Psoas muscle (tissue), 8 donors: ENCODE measurements around the gene IGFLR1. TPM values are rescaled to one million over a fixed set of nuclear protein-coding genes. Genes with fewer than 3 reads are reported as not detected.

ENCODE experiments used
- ATAC-seq, 4 donors: fragments of 200-7000 bp; cut with Tn5 transposase; one replicate each; pipeline ENCODE4 v1.9.1; 2020; ENCODE audit warnings: moderate library complexity in 3 of 4, mild to moderate bottlenecking in 2 of 4
- DNase-seq, 2 donors: peaks; one replicate each; pipeline ENCODE4 v3.0.0-alpha.2; 2020
- H3K27ac ChIP-seq: fragments of 200-600 bp; one replicate; pipeline ENCODE4 v1.8.0; 2022
- H3K27me3 ChIP-seq, 3 donors: fragments of 200-600 bp in 1 of 3; one replicate each; pipeline versions ENCODE4 v1.6.1 to v1.8.0; 2013 to 2022; ENCODE audit warnings: low read length in 2 of 3, mild to moderate bottlenecking in 2 of 3, moderate library complexity in 1 of 3; ENCODE audit not compliant: insufficient read depth in 3 of 3
- H3K36me3 ChIP-seq, 2 donors: fragments of 200-600 bp in 1 of 2; one replicate each; pipeline versions ENCODE4 v1.6.1 to v1.8.0; 2013 to 2022; ENCODE audit warnings: low read depth in 1 of 2, mild to moderate bottlenecking in 1 of 2, moderate library complexity in 1 of 2; ENCODE audit not compliant: insufficient read depth in 1 of 2
- H3K4me1 ChIP-seq: fragments of 200-600 bp; one replicate; pipeline ENCODE4 v1.8.0; 2022
- H3K4me3 ChIP-seq: fragments of 200-600 bp; one replicate; pipeline ENCODE4 v1.8.0; 2022; ENCODE audit warnings: mild to moderate bottlenecking
- H3K9me3 ChIP-seq: fragments of 200-600 bp; one replicate; pipeline ENCODE4 v1.8.0; 2022
- CTCF ChIP-seq: fragments of 200-600 bp; IDR thresholded peaks from one replicate; pipeline ENCODE4 v1.8.0; 2022; ENCODE audit warnings: antibody characterized with exemption
- WGBS, 3 donors: extraction: QIAGEN DNeasy Blood & Tissue Kit; methylation state at CpG; one replicate each; pipeline versions ENCODE4 v1.1.6 to v1.1.7; 2013; 5-methylcytosine and 5-hydroxymethylcytosine counted together
- intact Hi-C, 2 donors: fragments of 100-400 bp; cut with DNase I; formaldehyde crosslinking; loops; one replicate each; pipeline versions ENCODE4 v1.11.0 to v1.14.2; 2022
- polyA plus RNA-seq, 3 donors: library from polyadenylated mRNA; stranded (reverse); fragments of 200-250 nt; gene quantifications; one replicate each; pipeline ENCODE4 v1.2.3, GENCODE V29; 2013
- total RNA-seq, 4 donors: library from RNA; stranded (reverse); fragmentation: NEBNext Ultra II Directional in 2 of 4; extraction: Animal tissue kit (Norgen Biotek cat#: 25700) in 2 of 4; gene quantifications; one replicate each; pipeline versions ENCODE4 v1.2.1 to v1.2.4, GENCODE V29; 2021 to 2023
- donor health status: healthy with polysubstance abuse.
- donor health status: DM: no; HTN: no; CAD: no; lungs with moderate emphysema.
- donor health status: Bipolar disorder and iron deficiency.
- donor health status: healthy.
- donor health status: DM: yes; HTN: yes; CAD: no.
- donor health status: DM: no; HTN: no; CAD: no.
- donor health status: DM: no; HTN: no; CAD: no.
- donor health status: DM: yes; HTN: yes; CAD: no.

Gene IGFLR1
- total and polyA plus RNA-seq, 7 donors: 2.0 to 12.4 (median 5.8) TPM

- DNase-seq (no peak), ATAC-seq (no peak)
- WGBS, 3 donors: 70 to 84% (median 73%) methylated on average over 5 of the region's 5 CpGs
- TF ChIP-seq CTCF: no peak
- Histone ChIP-seq H3K4me1 (peaks cover 4% of the 10 kb centered on the region), H3K27me3 (no peaks in the 10 kb centered on the region), H3K27ac (no peak overlapping the region), H3K9me3 (no peaks in the 10 kb centered on the region), H3K4me3 (no peak overlapping the region), H3K36me3 (peaks cover 0 to 93% of the 10 kb centered on the region in 2 donors)
- intact Hi-C loops: no loop called here
These were observed 7.4 kb downstream of the IGFLR1 start for GRCh38 chr19:35734889-35735288.

- no peaks in the 10 kb centered on the region for H3K9me3 ChIP-seq
- H3K36me3 ChIP-seq: peaks cover 3 to 99% of the 10 kb centered on the region in 2 donors
- H3K27me3 ChIP-seq: no peaks in the 10 kb centered on the region
- no peak overlapping the region for H3K4me3 ChIP-seq
- intact Hi-C loops: no loop called here
- H3K4me1 ChIP-seq: no peaks in the 10 kb centered on the region
- TF ChIP-seq CTCF: no peak
- WGBS, 3 donors: 84 to 90% (median 88%) methylated on average over 8 of the region's 8 CpGs
- no peak overlapping the region for H3K27ac ChIP-seq
- DNase-seq: no peak
- no peak for ATAC-seq
These were observed 8.0 kb downstream of the IGFLR1 start for GRCh38 chr19:35734273-35734672.

- intact Hi-C loops: no loop called here
- 88 to 91% (median 90%) methylated on average over 24 to 35 of the region's 35 CpGs for WGBS, 3 donors
- peak in 2 of 4 donors; percentile 24 to 30 for ATAC-seq
- Histone ChIP-seq H3K27ac (no peak overlapping the region), H3K36me3 (peaks cover 5 to 99% of the 10 kb centered on the region in 2 donors), H3K9me3 (no peaks in the 10 kb centered on the region), H3K4me3 (no peak overlapping the region), H3K27me3 (no peaks in the 10 kb centered on the region), H3K4me1 (no peaks in the 10 kb centered on the region)
- DNase-seq: no peak
- no peak for TF ChIP-seq CTCF
These were observed 8.8 kb downstream of the IGFLR1 start for GRCh38 chr19:35733180-35734125.

- intact Hi-C loops: no loop called here
- DNase-seq (no peak), ATAC-seq (no peak)
- Histone ChIP-seq H3K4me1 (no peaks in the 10 kb centered on the region), H3K27ac (no peak overlapping the region), H3K27me3 (no peaks in the 10 kb centered on the region), H3K4me3 (no peak overlapping the region), H3K9me3 (no peaks in the 10 kb centered on the region), H3K36me3 (peaks cover 5 to 99% of the 10 kb centered on the region in 2 donors)
- TF ChIP-seq CTCF: no peak
- 84 to 89% (median 84%) methylated on average over 24 to 25 of the region's 25 CpGs for WGBS, 3 donors
These were observed 9.6 kb downstream of the IGFLR1 start for GRCh38 chr19:35732540-35733179.
